ENCODE measurements around the gene MTG1.
"Not testable (repeated sequence)": the region's sequence is repeated elsewhere in the genome, so short reads cannot be mapped to it uniquely, and the experiment has no call there.

Gene MTG1

GRCh38 chr10:133466683-133467275 lies 72.8 kb downstream of the MTG1 start:
- no peak for DNase-seq (ENCODE audit: low spot score)

GRCh38 chr10:133467286-133467911 lies 73.4 kb downstream of the MTG1 start:
- no peak for DNase-seq (ENCODE audit: low spot score)

- DNase-seq (ENCODE audit: low spot score): not testable (repeated sequence)
Measured at GRCh38 chr10:133469205-133469604, 75.2 kb downstream of the MTG1 start.

GRCh38 chr10:133471300-133472109 lies 77.5 kb downstream of the MTG1 start:
- no peak for DNase-seq (ENCODE audit: low spot score)
